HG03103 (cell line): ENCODE measurements around the gene MAP2K3.
"Not testable (repeated sequence)": the region's sequence is repeated elsewhere in the genome, so short reads cannot be mapped to it uniquely, and the experiment has no call there.

ENCODE experiments used
- ATAC-seq: cut with Tn5 transposase; IDR thresholded peaks from one replicate; pipeline ENCODE4 v1.9.1; 2021; ENCODE audit warnings: low read depth; ENCODE audit not compliant: unreplicated experiment

MAP2K3 gene

GRCh38 chr17:21295036-21295952 is 10.8 kb downstream of the MAP2K3 start:
- ATAC-seq = no peak

- ATAC-seq = no peak
These were observed 11.8 kb downstream of the MAP2K3 start for GRCh38 chr17:21296097-21297025.

GRCh38 chr17:21297026-21297520 is 12.6 kb downstream of the MAP2K3 start:
- no peak for ATAC-seq

GRCh38 chr17:21297597-21297996 is 13.1 kb downstream of the MAP2K3 start:
- ATAC-seq = no peak

- ATAC-seq = no peak
These were observed 13.8 kb downstream of the MAP2K3 start for GRCh38 chr17:21298056-21298982.

GRCh38 chr17:21298983-21299519 is 14.5 kb downstream of the MAP2K3 start:
- no peak for ATAC-seq

- no peak for ATAC-seq
These were observed 15.6 kb downstream of the MAP2K3 start for GRCh38 chr17:21299981-21300600.

GRCh38 chr17:21300601-21301571 is 16.4 kb downstream of the MAP2K3 start:
- ATAC-seq = no peak

GRCh38 chr17:21301593-21302550 is 17.4 kb downstream of the MAP2K3 start:
- no peak for ATAC-seq

GRCh38 chr17:21302711-21303425 is 18.4 kb downstream of the MAP2K3 start:
- no peak for ATAC-seq

GRCh38 chr17:21303441-21304065 is 19.0 kb downstream of the MAP2K3 start:
- no peak for ATAC-seq

GRCh38 chr17:21304091-21304490 is 19.6 kb downstream of the MAP2K3 start:
- no peak for ATAC-seq

- ATAC-seq = not testable (repeated sequence)
These were observed 20.1 kb downstream of the MAP2K3 start for GRCh38 chr17:21304551-21305151.

- not testable (repeated sequence) for ATAC-seq
These were observed 21.1 kb downstream of the MAP2K3 start for GRCh38 chr17:21305431-21306180.
